ENCODE results near the gene AHCYL2. TPM values are rescaled to one million over a fixed set of nuclear protein-coding genes. Genes with fewer than 3 reads are reported as not detected.

Gene AHCYL2
- total and polyA plus RNA-seq, 2 experiments from 2014 or later, result 7.8 to 29.4 TPM

- Histone ChIP-seq H3F3A (replicated peaks; ENCODE audit: low read depth) (no peaks in the 10 kb centered on the region), H3K36me3 (ENCODE audit: insufficient read depth) (no peaks in the 10 kb centered on the region), H4K20me1 (replicated peaks; ENCODE audit: insufficient read depth) (peaks cover under 1% of the 10 kb centered on the region; the same call in 1 of the 2 replicates), H3K9me2 (ENCODE audit: insufficient read depth) (no peaks in the 10 kb centered on the region), H3K27ac (ENCODE audit: low read depth) (no peak overlapping the region), H3K4me2 (no peak overlapping the region), H3K4me3 (no peak overlapping the region), H3K4me1 (ENCODE audit: insufficient read depth) (peaks cover 9% of the 10 kb centered on the region; the same call in 1 of the 2 replicates), H3K79me2 (replicated peaks; ENCODE audit: insufficient read depth) (peaks cover 74% of the 10 kb centered on the region), H2AFZ (no peak overlapping the region), H3K27me3 (ENCODE audit: insufficient read depth) (no peaks in the 10 kb centered on the region)
- Mint-ChIP-seq H3K27me3 (ENCODE audit: insufficient read depth, low read depth, poor library complexity) (peaks cover 2% of the 10 kb centered on the region), H3K36me3 (ENCODE audit: low read depth) (peaks cover 23% of the 10 kb centered on the region), H3K4me1 (peaks cover 5% of the 10 kb centered on the region; the same call in 2 of the 3 replicates), H3K9me3 (peaks cover 9% of the 10 kb centered on the region; the same call in 2 of the 3 replicates), H3K27ac (no peak overlapping the region), H3K4me3 (no peak overlapping the region)
- no peak for TF ChIP-seq CTCF (conservative IDR thresholded peaks at IDR 0.05; ENCODE audit: low read depth in 2 of 2)
- TF ChIP-seq CREB1 (CRISPR knock-in tag; IDR thresholded peaks at IDR 0.05; ENCODE audit: low read depth), result no peak
- no peak for TF ChIP-seq STAT1 (IDR thresholded peaks at IDR 0.05; ENCODE audit: unreplicated experiment)
- TF ChIP-seq, protein P1, sequence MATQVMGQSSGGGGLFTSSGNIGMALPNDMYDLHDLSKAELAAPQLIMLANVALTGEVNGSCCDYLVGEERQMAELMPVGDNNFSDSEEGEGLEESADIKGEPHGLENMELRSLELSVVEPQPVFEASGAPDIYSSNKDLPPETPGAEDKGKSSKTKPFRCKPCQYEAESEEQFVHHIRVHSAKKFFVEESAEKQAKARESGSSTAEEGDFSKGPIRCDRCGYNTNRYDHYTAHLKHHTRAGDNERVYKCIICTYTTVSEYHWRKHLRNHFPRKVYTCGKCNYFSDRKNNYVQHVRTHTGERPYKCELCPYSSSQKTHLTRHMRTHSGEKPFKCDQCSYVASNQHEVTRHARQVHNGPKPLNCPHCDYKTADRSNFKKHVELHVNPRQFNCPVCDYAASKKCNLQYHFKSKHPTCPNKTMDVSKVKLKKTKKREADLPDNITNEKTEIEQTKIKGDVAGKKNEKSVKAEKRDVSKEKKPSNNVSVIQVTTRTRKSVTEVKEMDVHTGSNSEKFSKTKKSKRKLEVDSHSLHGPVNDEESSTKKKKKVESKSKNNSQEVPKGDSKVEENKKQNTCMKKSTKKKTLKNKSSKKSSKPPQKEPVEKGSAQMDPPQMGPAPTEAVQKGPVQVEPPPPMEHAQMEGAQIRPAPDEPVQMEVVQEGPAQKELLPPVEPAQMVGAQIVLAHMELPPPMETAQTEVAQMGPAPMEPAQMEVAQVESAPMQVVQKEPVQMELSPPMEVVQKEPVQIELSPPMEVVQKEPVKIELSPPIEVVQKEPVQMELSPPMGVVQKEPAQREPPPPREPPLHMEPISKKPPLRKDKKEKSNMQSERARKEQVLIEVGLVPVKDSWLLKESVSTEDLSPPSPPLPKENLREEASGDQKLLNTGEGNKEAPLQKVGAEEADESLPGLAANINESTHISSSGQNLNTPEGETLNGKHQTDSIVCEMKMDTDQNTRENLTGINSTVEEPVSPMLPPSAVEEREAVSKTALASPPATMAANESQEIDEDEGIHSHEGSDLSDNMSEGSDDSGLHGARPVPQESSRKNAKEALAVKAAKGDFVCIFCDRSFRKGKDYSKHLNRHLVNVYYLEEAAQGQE (IDR thresholded peaks at IDR 0.05; ENCODE audit: unreplicated experiment), result no peak
- TF ChIP-seq ZNF331 (CRISPR knock-in tag; IDR thresholded peaks at IDR 0.05; ENCODE audit: low read depth), result no peak
- no peak for TF ChIP-seq ZNF114 (CRISPR knock-in tag; IDR thresholded peaks at IDR 0.05)
- TF ChIP-seq ETS1 (IDR thresholded peaks at IDR 0.05), result no peak
- TF ChIP-seq NANOG (IDR thresholded peaks at IDR 0.05; ENCODE audit: borderline replicate concordance), result no peak
- TF ChIP-seq JUNB (IDR thresholded peaks at IDR 0.05; ENCODE audit: unreplicated experiment), result no peak
- TF ChIP-seq ZNF462 (CRISPR knock-in tag; IDR thresholded peaks at IDR 0.05), result no peak
- TF ChIP-seq EZH2 (IDR thresholded peaks at IDR 0.05; ENCODE audit: low read depth, unreplicated experiment), result no peak
- no peak for TF ChIP-seq EZH2phosphoT487 (IDR thresholded peaks at IDR 0.05; ENCODE audit: unreplicated experiment)
- no peak for TF ChIP-seq POLR2AphosphoS5 (IDR thresholded peaks at IDR 0.05; ENCODE audit: low read depth)
- DNase-seq (ENCODE audit: low spot score), result no peak
- ATAC-seq, result no peak
Observed at GRCh38 chr7:129245533-129245932, 20.7 kb downstream of the AHCYL2 start.

Data from GM23338 (cell line).